NCI-H524 (cell line): ENCODE data around the gene FSTL1.
"Not testable (repeated sequence)": the region's sequence is repeated elsewhere in the genome, so short reads cannot be mapped to it uniquely, and the experiment has no call there.

Experiments
- DNase-seq, 2 experiments: peaks; one replicate each; lab custom pipeline; 2025; lab: John Stamatoyannopoulos, UW

Gene FSTL1

DNA sequence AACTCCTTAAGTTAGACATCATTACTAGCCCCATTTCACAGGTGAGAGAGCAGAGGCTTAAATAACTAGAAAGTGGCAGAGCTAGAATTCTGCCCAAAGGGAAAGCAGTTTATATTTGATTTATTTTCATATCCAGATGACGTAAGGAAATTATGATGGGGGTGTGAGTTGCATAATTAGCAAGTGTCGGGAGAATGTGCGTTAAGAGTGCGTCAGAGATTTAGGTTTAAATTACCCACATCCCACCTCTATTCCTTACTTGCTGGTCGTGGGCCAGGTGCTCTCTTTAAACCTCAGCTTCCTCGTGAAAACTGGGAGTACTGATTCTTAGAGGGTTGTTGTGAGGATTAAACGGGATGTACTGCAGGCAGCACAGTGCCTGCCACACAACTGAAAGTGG is 32.3 kb downstream of the FSTL1 start:
- DNase-seq, result no peak

DNA sequence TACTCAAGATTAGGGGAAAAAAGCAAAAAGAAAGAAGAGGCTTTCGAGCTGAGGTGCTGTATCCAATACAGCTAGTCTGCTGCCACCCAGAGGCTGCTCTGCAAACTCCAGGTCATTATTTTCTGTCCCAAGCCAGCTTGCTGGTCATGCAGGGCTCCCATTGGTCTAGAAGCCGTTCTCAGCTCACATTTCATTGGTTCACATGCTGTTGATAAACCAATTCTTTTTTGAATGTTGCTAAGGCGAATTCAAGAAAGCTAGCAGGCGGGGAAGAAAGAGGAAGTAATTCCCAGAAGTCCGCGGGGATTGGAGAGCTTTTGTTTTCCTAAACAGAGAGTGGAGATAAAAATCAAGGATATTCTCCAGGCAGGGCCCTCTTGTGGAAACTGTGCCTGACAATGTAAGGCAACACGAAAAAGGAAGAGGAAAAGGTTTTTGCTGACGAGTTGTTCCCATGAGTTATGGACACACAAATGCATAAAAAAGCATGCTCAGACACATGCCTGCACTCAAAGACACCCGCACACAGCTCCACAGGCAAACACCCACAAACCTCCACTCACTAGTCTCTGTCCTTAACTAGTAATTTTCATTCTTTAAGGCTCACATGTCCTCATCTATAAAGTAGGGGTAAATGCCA is 33.4 kb downstream of the FSTL1 start:
- DNase-seq, result peak; percentile 97 to 99

DNA sequence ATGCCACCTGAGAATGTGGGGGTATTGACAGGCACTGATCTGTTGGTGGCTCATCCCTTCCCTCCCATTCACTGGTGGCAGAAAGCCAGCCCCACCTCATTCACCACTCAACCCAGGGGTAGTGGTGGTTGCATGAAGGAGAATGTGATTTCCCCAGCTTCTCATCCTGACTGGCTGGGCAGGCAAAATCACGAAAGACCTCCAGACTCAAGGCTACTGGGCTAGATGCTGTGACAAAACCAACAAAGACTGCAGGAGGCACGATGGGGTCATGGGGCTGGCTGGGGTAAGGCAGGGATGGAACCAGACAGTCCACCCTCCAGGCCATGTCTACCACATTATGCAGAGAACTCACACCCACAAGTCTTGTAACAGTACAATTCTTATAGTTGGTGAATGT is 33.9 kb downstream of the FSTL1 start:
- peak in 1 of 2 experiments; percentile 43 for DNase-seq

DNA sequence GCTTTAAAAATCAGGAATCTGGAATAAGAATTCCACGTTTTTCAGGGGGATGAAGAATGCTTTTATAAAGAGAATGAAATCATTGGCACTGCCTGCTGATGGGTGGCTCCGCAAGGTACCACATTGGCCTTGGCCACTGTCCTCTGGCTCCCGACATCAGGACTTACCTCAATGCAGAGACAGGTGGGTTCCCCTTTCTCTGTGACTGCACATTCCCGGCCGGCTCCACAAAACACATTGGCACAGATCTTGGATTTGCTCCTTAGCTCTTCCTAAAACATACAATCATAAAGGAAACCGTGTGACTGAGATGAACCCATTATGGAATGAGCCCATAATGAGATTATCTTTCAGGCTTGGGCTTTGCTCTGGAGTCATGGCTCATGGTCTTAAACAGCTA is 35.0 kb downstream of the FSTL1 start:
- DNase-seq, result peak in 1 of 2 experiments; percentile 39

DNA sequence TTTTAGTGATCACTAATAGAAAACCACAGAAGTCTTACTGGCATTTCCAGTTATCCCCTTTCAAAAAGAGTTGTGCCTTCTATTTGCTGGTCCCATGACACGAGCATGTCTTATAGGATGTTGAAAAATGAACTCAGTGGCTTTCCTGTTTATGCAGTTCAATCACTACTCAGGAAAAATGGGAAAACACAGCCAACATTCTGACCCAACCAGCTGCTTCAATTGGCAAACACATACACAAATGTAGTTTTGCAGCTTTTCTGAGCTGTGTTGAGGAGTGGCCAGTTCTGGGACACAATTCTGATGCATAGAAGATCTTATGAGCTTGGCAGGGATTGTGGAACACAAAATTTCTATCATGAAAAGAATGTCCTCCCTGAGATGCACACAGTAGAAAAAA is 40.3 kb downstream of the FSTL1 start:
- no peak for DNase-seq

DNA sequence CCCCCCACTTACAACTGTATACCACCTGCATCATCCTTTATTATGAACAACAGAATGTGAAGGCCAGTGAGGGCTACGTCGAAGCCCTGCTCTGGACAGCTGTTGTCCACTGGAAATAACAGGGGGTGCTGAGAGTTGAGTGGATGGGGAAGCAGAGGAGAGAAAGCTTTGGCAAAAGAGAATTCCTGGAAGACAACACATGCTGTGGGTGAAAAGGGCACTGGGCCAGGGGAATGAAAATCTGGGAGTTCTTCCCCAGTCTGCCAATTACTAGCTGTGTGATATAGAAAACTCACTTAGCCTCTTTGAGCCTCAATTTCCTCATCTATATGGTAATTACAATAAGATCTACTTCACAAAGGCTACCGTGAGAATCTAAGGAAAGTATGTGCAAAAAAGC is 40.7 kb downstream of the FSTL1 start:
- DNase-seq, result no peak

DNA sequence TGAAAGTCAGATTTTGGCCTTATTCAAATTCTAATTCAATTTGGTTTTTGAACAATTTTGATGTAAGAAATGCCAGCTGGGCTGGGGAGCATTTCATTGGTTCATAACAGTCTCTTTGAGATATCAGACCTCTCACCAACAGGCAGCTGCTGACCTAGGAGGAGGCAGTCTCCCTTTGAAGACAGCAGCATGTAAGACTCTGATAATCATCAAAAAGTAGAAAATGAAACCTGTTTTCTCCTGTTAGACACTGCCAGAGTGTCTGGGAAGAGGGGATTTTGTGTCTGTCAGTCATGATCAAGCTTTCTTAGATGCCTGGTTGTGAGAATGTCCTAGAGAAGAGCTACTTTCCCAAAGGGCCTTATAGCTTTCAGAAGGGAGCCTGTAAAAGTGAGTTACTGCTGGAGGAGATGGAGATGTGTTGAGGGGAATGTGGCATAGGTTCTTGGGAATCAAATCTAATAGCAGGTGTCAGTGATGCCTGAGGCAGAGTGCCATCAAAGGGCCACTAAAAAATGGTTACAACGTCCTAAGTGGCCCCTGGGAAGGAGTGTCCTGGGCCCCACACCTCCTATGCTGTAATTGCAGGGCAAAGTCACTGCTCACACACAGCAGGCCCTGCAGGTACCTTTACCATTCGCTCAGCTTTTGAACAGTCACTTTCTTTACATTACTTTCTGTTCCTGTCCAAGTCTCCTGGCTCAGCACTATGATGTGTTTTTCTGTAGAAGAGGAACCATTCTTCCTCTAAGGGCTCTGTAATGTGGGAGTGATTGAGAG is 43.1 kb downstream of the FSTL1 start:
- DNase-seq, result no peak

DNA sequence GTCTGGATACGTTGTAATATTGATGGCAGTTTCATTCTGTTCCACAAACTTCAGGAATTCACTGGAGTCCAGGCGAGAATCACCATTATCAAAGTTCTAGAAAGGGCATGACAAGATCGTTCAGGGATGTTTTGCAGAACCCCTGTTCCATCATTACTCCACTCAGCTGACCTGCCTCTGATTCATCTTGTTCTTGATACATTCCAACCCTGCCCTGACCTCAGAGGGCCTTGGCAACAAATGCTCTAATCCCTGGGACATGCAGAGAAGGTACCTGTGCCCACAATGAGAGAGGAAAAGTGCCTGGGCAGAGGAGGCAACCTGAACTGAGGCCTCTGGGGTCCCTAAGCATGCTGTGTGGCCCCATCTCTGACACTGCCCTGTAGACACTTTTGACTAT is 45.9 kb downstream of the FSTL1 start:
- DNase-seq, result no peak

DNA sequence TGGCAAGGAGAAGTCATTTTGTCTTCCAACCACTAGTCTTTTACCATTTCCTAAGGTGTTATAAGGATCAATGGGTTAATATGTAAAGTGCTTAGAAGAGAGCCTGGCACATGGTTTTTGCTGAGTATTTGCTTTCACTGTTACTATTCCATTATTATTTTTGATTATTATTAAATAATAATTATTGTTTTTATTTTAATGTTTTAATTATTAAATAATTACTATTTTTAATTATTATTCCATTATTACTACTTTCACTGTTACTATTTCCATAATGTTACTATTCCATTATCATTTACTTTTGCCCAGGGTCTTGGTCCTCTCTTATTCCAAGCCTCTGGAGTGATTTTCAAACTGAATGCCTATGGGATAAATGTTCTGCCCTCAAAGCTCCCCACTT is 48.5 kb downstream of the FSTL1 start:
- no peak for DNase-seq

DNA sequence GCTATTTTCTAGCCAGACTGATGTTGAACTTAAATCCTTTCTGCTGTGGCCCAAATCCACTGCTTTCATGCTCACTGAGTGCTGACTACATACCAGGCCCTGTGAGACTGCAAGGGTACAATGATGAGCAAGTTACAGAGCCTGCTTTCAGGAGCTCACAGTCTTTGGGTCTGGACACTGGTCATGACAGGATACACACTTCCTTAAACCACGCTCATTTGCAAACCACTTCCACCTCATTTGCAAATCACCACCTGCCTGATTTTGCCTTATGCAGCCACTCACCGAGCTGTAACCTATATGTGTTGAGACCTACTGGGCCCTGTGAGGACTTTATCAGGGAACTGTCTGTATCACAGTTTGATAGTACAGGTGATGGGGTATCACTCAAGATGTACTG is 51.4 kb downstream of the FSTL1 start:
- no peak for DNase-seq

DNA sequence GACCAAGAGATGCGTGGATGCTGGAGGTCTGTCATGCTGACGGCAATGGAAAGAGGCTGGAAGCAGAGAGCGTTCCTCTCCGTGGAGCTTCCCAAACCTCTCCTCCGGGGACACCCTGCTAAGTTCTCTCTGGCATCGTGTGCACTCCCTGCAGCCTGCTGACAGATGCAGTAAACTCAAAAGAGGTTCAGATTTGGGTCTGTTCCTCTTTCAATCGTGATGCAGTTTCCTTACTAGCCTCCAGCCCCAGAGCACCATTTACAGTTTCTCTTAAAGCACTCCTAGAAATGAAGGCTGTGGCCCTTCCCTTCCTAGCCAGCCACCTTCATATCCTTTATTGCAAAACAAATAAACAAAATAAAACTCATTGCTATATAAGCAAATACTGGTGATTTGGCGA is 54.3 kb downstream of the FSTL1 start:
- DNase-seq, result no peak

DNA sequence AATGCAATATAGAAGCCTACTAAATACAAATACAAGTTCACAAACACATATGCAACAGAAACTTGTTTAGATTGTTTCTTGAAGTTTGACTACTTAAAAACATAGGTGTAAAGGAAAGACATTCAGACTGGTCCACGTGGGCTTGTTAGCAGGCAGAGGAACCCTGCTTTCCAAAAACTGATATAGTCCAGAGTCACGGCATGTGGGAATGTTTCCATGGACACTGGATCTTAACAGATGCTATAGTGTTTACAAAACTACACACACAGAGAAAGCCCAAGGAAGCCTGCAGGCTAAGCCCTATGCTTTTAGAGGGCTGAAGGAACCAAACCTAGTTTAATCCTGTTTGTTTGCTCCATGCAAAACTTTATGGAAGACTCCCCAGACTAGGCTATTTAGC is 56.4 kb downstream of the FSTL1 start:
- no peak for DNase-seq

DNA sequence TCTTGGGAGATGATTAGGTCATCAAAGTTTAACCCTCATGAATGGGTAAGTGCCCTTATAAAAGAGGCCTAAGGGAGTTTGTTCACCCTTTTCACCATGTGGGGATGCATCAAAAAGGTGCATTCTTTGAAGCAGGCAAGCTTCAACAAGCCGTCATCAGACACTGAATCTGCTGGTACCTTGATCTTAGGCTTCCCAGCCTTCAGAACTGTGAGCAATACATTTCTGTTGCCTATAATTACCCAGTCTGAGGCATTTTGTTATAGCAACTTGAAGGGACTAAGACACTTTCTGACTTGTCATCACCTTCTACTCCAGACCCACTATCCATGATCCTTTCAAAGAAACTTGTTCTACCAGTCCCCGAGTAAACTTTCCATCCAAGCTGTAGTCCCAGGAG is 57.0 kb downstream of the FSTL1 start:
- no peak for DNase-seq

DNA sequence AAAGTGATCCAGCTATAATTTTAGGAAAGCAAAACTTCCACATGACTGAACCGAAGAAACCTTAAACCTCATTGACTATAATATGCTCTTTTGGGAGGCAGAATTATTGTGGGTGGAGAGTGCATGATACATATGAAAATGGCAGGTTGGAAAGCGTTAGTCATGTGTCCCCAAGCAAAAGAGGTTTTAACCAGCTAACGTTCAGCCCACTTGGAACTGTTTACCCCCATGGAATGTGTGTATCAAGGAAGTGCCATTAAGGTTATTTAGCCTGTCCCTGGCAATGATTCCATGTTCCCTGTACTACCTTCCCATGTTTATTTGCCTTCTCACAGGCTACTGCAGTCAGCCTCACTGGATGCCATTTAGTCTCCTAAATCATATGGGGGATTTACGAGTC is 57.5 kb downstream of the FSTL1 start:
- DNase-seq, result no peak

DNA sequence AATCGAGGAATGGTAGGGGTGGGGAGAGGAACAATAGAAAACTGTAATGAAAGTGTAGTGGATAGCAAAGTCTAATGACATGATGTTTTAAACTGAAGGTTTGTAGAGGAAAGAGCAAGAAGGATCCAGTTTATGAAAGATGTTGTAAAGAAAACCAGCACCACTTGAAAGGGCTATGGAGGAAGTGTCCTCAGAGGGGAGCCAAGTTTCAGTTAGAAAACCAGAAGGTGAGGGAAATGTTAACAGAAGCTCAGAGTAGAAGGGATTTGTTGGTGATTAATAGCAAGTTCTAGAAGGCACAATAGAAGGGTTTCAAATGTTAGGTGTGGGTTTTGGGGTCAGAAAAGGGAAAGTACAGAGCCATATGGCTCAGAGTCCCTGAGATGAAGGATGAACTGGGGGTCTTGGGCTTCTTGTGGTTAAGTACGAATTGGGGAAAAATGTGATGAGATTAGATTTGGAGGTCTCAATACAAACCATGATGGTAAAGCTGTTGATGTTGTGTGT is 67.8 kb downstream of the FSTL1 start:
- no peak for DNase-seq

DNA sequence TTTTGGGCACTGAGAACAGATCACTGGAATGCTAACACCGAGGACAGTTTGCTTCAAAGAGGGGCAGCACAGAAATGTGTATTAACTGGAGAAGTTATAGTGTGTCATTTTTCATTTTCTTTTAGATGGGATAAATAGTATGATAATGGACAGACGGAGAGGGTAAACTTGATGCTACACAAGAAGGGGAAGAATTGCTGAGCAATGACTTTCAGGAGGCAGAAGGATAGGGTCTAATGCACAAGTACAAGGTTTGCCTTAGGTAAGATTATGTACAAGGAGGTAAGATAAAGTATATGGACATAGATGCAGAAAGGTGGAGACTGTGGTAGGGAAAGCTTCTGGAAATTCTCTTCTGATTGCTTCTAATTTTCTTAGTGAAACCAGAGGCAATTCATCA is 69.3 kb downstream of the FSTL1 start:
- no peak for DNase-seq

DNA sequence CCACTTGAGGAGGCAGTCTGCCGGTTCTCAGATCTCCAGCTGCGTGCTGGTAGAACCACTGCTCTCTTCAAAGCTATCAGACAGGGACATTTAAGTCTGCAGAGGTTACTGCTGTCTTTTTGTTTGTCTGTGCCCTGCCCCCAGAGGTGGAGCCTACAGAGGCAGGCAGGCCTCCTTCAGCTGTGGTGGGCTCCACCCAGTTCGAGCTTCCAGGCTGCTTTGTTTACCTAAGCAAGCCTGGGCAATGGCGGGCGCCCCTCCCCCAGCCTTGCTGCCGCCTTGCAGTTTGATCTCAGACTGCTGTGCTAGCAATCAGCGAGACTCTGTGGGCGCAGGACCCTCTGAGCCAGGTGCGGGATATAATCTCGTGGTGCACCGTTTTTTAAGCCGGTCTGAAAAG is 72.8 kb downstream of the FSTL1 start:
- DNase-seq, result not testable (repeated sequence)

DNA sequence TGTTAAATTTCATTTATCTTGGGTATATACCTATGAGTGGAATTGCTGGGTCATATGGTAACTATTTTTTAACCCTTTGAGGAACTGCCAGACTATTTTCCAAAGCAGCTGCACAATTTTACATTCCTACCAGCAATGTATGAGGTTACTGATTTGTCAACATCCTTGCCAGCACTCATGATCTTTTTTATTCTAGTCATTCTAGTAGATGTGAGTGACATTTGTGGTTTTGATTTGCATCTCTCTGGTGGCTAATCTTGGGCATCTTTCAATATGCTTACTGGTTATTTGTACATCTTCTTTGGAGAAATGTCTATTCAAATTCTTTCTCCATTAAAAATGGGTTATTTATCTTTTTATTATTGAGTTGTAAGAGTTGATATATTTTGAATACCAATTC is 80.3 kb downstream of the FSTL1 start:
- no peak for DNase-seq

DNA sequence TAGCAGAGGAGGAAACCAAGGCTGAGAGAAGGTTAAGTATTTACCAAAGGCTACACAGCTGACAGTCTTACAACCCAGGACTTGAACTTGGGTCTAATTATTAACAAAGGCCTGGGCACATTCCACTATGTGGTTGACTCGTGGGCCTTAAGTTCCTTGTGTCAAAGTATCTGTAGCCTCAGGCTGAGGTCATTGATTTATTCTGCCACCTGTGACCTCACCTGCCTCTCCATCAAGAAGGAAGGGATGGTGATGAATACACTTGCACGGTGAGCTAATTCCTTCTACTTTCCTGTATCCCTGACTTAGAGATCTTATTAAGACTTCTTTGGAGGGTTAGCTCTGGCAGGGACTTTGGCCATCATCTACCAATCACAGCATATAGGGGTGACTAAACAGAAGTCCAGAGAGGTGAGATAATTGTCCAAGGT is 81.7 kb downstream of the FSTL1 start:
- DNase-seq, result no peak

DNA sequence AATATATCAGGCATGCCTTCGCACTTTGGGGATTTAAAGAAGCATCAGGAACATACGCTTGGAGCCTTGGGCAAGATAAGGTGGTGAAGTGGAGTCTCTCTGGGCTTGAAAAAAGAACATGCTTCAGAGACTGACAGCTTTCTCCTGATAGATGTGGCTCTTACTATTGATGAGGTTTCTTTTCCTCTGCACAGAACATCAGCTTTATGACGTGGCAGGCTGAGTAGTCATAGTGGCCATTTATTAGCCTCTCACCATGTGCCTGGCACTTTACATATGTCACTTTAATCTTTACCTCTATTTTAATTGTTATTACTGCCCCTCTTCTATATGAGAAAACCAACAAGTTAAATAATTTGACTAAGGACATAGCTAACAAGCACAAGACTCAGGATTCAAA is 82.6 kb downstream of the FSTL1 start:
- DNase-seq, result no peak

DNA sequence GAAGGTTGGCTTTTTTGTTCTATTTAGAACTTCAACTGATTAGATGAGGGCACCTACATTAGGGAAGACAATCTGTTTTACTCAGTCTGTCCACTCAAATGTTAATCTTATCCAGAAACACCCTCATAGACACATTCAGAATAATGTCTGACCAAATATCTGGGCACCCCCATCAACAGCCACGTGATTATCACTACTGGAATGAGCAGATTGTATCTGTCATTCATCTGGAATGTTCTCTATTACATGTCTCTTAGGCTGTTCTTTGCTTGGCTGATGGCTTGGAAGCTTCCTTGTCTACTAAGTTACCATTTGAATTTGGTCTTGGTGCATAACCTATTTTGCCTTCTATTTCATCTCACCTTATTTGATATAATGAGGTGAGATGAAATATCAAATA is 86.0 kb downstream of the FSTL1 start:
- no peak for DNase-seq

DNA sequence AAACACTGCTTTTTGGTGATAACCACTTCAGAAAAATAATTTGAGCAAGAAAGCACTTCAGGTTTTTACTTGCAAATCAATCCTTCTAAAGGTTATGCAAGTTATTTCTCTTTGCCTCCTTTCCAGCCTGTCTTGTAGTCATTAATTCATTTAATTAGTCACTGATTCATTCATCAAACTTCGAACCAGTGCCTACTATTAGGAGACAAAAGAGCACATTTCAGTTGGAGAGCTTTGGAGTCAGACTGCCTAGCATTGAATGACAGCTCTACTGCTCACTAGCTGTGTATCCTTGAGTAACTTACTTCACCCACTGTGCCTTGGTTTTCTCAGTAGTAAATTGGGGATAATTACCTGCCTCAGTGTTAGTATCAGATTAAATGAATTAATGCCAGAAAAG is 86.7 kb downstream of the FSTL1 start:
- DNase-seq, result no peak

DNA sequence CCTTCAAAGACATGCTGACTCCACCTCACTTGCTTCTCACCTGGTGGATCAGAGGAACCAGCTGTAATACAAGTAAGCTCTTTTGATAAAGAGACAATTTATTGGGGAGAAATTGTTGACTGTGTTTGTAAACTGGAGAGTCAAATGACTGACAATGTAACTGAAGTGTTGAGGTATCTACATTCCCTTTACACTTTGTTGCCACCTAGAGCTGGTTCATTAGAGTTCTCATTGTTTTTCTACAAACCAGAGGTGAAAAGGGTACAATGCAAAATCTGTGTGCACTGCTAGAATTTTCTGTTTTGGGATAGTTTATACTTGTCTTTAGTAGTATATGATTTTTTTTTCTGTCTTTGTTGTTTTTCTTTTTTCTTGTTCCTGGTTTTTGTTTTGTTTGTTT is 93.0 kb downstream of the FSTL1 start:
- DNase-seq, result no peak

DNA sequence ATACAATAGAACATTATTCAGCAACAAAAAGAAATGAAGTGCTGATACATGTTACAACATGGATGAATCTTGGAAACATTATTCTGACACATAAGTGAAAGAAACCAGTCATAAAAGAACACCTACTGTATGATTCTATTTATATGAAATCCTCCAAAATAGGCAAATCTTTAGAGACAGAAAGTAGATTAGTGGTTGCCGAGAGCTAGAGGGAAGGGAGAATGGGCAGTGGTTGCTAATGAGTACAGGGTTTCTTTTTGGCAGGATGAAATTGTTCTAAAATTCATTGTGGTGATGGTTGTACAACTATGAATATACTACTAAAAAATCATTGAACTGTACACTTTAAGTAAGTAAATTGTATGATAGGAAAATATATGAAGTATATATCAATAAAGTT is 95.3 kb downstream of the FSTL1 start:
- DNase-seq, result no peak
